Activated CD8-positive, alpha-beta memory T cell treated with anti-CD3 and anti-CD28 coated beads for 36 hours (primary cell): ENCODE results near the gene ATP8A1. TPM values are rescaled to one million over a fixed set of nuclear protein-coding genes. Genes with fewer than 3 reads are reported as not detected.

Source experiments
- CTCF ChIA-PET: fragments of 350-600 bp; sonication (Branson Sonifier 250); formaldehyde crosslinking; loops from one replicate; lab custom pipeline; 2021; ENCODE audit warnings: antibody characterized with exemption; lab: Charles Lee
- POLR2A ChIA-PET: fragments of 350-600 bp; sonication (Branson Sonifier 250); formaldehyde crosslinking; loops from one replicate; lab custom pipeline; 2021; ENCODE audit warnings: antibody characterized with exemption; lab: Charles Lee
- total RNA-seq, 2 experiments: library from RNA; stranded (reverse); gene quantifications; one replicate each; pipeline ENCODE4 v1.2.3, GENCODE V29; 2021

Gene ATP8A1
- total RNA-seq, 2 experiments from 2014 or later: 28.9 to 29.1 TPM

DNA sequence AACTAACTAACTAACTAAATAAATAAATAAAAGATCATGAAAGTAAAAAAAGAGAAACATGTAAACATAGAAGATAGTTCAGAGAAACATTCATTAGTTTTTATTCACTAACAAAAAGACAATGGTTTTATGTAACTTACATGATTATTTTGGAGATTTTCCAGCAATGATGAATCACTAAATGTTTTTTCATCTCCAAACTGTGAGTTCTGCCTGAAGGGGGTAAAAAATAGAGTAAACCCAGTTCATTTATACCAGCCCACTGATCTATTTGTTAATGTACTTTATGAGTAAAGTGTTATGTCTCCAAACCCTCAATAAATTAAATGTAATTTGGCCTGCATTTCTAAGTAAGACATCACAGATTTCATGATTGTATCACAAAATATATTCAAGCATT, 101.1 kb downstream of the ATP8A1 start:
- CTCF ChIA-PET: no interaction called here
- POLR2A ChIA-PET: no interaction called here

GRCh38 chr4:42554072-42554471, 102.8 kb downstream of the ATP8A1 start:
- ChIA-PET POLR2A (interaction anchor here (0.7 kb wide), 1 partner anchor 10 kb away, joined by 3 read pairs; no protein-coding TSS in a partner anchor), CTCF (interaction anchor here (0.7 kb wide), 1 partner anchor 196 kb away, joined by 3 read pairs; no protein-coding TSS in a partner anchor)

DNA sequence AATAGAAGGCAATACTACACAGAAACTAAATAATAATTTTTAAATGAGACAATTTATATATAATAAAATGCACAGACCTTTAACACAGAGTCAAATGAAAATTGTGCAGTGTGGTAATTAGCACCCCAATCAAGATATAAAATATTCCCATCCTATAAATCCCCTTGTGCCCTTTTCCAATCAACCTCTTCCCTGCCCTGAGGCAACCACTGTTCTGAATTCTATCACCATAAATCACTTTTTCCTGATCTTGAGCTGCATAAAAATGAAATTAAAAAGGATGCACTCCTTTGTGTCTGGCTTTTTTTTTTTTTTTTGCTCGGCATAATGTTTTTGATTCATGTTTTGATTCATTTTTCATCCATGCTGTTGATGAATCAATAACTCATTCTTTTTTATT, 107.0 kb downstream of the ATP8A1 start:
- CTCF ChIA-PET: no interaction called here
- POLR2A ChIA-PET: no interaction called here

DNA sequence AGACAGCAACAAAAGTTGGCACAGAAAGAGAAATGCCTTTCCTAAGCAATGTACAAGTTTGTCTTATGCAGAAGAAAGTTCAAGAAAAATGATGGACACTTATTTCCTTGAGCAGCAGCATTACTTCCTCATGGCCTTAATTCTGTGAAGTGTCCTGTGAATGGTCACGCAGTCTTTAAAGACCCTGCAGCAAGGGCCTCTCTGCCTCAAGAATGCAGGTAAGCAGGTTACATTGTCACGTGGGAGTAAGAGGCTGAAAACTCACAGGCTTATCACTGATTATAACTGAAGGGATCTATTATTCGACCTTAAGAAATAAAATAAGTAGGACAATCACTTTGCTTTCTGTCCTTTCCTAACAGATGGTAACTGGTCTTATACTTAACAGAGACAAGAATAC, 109.1 kb downstream of the ATP8A1 start:
- CTCF ChIA-PET: interaction anchor here (0.6 kb wide), 1 partner anchor 269 kb away, joined by 4 read pairs; no protein-coding TSS in a partner anchor
- POLR2A ChIA-PET: no interaction called here

DNA sequence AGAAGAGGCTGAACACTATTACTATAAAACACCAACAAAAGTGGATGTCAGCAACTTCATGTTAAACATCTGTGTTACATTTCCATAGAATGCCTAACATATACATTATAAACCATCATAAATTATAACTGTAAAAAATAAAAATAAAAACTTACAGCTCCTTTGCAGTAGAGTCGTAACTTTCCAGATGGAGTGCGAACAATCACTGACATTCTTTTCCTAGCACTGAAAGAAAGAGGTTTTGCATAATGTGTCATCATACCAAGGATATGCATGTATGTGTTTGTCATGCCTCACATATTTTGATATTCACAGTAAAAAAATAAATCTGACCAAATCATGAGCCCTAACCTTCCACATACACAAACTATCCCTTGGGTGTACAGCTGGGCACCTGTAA, 113.1 kb downstream of the ATP8A1 start:
- ChIA-PET POLR2A (no interaction called here), CTCF (no interaction called here)

DNA sequence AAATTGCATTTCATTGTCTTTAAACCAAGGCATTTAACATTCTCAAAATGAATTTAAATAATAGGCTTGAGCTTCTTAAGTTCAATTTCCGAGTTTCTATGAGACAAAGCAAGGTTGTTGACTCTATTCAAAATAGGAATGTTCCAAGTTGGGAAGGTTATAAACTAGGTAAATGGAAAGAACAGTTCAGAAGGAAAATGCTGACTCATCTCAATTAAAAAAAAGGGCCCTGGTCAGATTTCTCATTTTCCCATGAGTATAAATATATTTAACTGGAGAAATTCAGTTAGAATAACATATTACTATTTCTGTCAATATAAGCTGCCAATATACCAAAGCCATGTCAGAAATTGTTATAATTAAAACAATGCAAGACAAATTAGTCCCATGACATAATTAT, 113.8 kb downstream of the ATP8A1 start:
- CTCF ChIA-PET: no interaction called here
- POLR2A ChIA-PET: no interaction called here

- ChIA-PET POLR2A (no interaction called here), CTCF (no interaction called here)
Observed at GRCh38 chr4:42541647-42542046, 115.3 kb downstream of the ATP8A1 start.

GRCh38 chr4:42533042-42533441, 123.9 kb downstream of the ATP8A1 start:
- ChIA-PET CTCF (no interaction called here), POLR2A (no interaction called here)

- POLR2A ChIA-PET: no interaction called here
- CTCF ChIA-PET: no interaction called here
Observed at GRCh38 chr4:42531341-42532030, 125.4 kb downstream of the ATP8A1 start.

DNA sequence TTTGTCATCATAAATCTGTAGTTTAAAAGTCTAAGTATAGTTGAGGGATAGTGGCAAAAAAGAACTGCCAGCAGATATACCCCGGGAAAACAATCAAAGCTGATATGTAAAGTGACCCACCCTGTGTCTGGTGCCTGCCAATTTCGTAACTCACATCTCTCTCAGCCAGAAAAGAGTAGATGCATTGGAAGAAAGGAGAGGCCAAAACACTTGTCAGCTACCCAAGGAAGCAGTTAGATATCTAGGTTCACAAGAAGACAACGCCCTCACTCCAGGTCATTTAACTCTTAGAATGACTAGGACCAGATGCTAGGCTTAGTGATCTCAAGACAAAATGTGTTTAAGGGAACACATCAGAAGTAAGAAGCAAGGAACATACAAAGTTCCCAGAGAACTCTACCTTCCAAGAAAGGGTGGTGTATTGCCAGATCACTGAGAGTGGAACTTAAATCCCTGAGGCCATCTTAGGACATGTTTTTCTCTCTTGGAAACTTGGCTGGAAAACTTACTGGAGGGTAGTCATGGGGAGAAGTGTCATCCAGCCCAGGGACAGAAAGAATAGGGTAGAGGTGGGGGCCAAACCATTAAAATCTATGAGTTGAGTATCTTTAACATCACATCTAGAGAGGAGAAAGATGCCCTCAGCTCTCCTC, 133.7 kb downstream of the ATP8A1 start:
- ChIA-PET CTCF (no interaction called here), POLR2A (no interaction called here)

DNA sequence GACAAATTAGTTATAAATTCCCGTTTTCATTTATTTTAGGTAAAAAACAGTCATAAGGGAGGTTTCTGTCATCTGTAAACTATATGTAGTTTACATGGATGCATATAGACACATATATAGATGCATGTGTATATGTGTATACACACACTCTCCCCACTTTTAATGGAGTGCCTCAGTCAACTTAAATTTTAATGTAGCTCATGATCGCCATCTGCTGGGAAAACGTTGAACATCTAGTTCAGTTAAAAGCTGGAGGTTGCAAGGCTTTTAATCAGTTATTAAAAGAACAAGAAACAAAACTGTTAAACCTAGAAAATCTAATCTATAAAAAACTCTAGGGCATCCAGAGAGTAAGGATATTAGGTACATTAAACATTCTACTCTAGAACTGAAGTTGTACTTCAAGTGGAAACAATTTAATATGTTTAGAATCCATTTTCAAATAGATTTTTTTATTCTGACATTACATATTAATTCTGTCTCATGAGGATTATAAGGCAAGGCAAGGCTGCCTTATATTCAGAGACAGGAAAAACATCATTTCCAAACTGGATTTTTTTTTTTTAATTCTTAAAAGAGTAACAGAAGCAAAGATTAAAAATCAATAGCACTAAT, 137.0 kb downstream of the ATP8A1 start:
- ChIA-PET POLR2A (no interaction called here), CTCF (interaction anchor here (0.5 to 1.5 kb wide), 6 partner anchors 29 to 1023 kb away, joined by 3 to 4 read pairs (median 4); partner anchors contain the start of gene SHISA3)

GRCh38 chr4:42515156-42515884, 141.6 kb downstream of the ATP8A1 start:
- CTCF ChIA-PET: no interaction called here
- POLR2A ChIA-PET: no interaction called here

GRCh38 chr4:42513748-42514492, 143.0 kb downstream of the ATP8A1 start:
- ChIA-PET CTCF (no interaction called here), POLR2A (no interaction called here)

- CTCF ChIA-PET: interaction anchor here (1.6 kb wide), 1 partner anchor 13 kb away, joined by 4 read pairs; no protein-coding TSS in a partner anchor
- POLR2A ChIA-PET: no interaction called here
Observed at GRCh38 chr4:42512226-42512625, 144.7 kb downstream of the ATP8A1 start.

- ChIA-PET POLR2A (no interaction called here), CTCF (no interaction called here)
Observed at GRCh38 chr4:42510225-42510624, 146.7 kb downstream of the ATP8A1 start.

GRCh38 chr4:42501624-42502401, 155.1 kb downstream of the ATP8A1 start:
- CTCF ChIA-PET: interaction anchor here (0.6 kb wide), 1 partner anchor 315 kb away, joined by 4 read pairs; no protein-coding TSS in a partner anchor
- POLR2A ChIA-PET: no interaction called here

GRCh38 chr4:42498040-42498439, 158.9 kb downstream of the ATP8A1 start:
- POLR2A ChIA-PET: no interaction called here
- CTCF ChIA-PET: no interaction called here

DNA sequence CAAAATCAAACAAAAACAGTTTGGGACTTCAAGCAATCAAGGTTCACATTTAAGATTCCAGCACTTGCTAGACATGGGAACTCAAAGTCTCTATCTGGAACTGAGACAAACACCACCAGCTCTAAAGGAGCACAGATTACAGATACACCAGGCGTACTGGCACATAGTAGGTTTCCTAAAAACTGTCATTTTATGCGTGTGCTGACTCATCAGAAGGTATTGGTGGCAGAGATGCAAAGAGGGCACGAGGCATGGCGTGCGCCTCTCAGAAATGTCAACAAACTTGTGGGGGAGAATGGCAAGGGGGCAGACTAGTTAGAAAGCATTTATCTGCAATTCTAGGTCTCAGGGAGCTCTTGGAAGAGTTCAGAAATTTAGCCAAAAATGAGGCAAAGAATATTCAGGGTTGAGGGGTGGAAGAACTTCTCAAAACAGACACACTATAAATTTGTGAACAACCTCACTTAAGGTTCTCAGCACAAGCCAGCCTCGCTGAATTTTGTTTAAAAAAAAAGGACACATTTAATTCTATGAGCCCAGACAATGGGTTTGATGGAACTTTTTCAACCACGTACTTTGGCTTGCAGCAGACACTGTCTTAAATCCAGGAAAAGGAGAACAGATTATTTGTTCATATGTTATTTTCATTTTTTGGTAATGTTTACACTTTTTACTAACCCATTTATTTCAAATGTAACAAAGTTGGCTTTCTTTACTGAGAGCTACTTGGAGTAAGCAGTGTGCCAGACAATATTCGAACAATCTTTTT, 159.6 kb downstream of the ATP8A1 start:
- ChIA-PET CTCF (no interaction called here), POLR2A (no interaction called here)
